ENCODE measurements around the gene INCA1. TPM values are rescaled to one million over a fixed set of nuclear protein-coding genes. Genes with fewer than 3 reads are reported as not detected.

INCA1 gene
- total and polyA plus RNA-seq, 3 donors from 2014 or later: 32.6 to 64.4 (median 53.0) TPM

DNA sequence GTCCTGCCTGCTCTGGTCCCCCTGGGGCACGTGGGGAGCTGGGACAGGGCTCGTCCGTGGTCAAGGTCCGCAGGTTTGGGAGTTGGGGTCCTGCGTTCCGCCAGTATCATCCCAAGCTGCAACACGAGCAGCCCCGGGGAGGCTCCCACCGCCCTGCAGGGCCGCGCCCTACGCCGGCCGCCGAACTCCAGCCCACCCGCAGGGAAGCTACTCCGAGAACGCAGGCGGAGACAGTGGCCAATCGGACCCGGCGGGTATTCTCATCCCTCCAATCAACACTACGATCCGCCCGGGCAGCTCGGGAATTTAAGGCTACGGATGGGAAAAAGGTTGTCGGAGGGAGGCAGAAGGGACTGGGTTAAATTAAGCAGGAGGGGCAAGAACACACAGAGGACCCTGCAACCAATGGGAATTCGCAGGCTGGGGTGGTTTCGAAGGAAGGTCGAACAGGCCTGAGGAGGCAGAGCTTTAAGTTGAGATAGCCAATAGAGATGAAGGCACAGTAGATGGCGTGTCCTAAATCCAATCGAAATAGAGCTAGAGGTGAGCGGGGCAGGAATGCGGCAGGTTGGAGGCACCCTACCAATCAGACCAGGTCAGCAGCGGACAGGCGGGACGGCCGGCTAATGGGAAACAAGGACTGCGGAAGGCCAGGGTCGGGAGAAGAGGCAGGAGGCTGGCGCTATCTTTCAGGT lies 30.3 kb downstream of the INCA1 start:
- no peaks in the 10 kb centered on the region for H3K27me3 ChIP-seq
- peak overlapping the region; percentile 67 to 76 for H3K4me3 ChIP-seq
- WGBS, 2 donors: 0 to 1% methylated on average over 23 to 30 of the region's 42 CpGs
- peak overlapping the region; percentile 87 to 97 for H3K27ac ChIP-seq
- H3K9me3 ChIP-seq: no peaks in the 10 kb centered on the region
- TF ChIP-seq, protein P1, sequence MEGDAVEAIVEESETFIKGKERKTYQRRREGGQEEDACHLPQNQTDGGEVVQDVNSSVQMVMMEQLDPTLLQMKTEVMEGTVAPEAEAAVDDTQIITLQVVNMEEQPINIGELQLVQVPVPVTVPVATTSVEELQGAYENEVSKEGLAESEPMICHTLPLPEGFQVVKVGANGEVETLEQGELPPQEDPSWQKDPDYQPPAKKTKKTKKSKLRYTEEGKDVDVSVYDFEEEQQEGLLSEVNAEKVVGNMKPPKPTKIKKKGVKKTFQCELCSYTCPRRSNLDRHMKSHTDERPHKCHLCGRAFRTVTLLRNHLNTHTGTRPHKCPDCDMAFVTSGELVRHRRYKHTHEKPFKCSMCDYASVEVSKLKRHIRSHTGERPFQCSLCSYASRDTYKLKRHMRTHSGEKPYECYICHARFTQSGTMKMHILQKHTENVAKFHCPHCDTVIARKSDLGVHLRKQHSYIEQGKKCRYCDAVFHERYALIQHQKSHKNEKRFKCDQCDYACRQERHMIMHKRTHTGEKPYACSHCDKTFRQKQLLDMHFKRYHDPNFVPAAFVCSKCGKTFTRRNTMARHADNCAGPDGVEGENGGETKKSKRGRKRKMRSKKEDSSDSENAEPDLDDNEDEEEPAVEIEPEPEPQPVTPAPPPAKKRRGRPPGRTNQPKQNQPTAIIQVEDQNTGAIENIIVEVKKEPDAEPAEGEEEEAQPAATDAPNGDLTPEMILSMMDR (IDR thresholded peaks at IDR 0.05): no peak
- no peak for TF ChIP-seq POLR2A (IDR thresholded peaks at IDR 0.05)
- peaks cover 22% of the 10 kb centered on the region for H3K4me1 ChIP-seq
- intact Hi-C loops (cut with DNase I; ENCODE audit: low total_unique reads): no loop called here
- H3K36me3 ChIP-seq (ENCODE audit: low read depth, missing control alignments): no peaks in the 10 kb centered on the region
- DNase-seq: peak; percentile 99

DNA sequence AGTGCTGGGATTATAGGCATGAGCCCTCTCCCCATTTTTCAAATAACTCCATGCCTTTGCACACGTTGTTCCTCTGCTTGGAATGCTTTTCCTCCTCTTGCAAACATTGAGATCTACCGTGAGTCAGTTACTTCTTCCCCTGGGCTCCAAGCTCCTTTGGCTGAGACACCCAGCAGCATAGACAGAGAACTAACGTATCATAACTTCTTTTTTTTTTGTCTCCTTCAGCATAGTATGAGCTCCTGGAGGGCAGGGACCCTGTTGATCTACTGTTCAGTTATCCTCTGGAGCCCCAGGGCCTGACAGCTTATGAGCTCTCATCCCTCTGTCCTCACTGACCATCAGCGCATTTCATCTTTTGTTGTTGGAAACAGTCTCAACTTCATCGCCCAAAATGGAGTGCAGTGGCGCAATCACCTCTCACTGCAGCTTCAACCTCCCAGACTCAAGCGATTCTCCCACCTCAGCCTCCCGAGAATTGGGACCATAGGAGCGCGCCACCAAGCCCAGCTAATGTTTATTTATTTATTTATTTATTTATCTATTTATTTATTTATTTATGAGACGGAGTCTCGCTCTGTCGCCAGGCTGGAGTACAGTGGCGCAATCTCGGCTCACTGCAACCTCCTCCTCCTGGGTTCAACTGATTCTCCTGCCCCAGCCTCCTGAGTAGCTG lies 31.9 kb downstream of the INCA1 start:
- Histone ChIP-seq H3K9me3 (no peaks in the 10 kb centered on the region), H3K27me3 (no peaks in the 10 kb centered on the region), H3K4me1 (peaks cover 22% of the 10 kb centered on the region), H3K4me3 (no peak overlapping the region), H3K36me3 (ENCODE audit: low read depth, missing control alignments) (no peaks in the 10 kb centered on the region), H3K27ac (no peak overlapping the region)
- 76 to 78% methylated on average over 15 of the region's 15 CpGs for WGBS, 2 donors
- DNase-seq: no peak
- TF ChIP-seq POLR2A (IDR thresholded peaks at IDR 0.05): no peak
- TF ChIP-seq, protein P1 (IDR thresholded peaks at IDR 0.05): no peak
- intact Hi-C loops (cut with DNase I; ENCODE audit: low total_unique reads): no loop called here

DNA sequence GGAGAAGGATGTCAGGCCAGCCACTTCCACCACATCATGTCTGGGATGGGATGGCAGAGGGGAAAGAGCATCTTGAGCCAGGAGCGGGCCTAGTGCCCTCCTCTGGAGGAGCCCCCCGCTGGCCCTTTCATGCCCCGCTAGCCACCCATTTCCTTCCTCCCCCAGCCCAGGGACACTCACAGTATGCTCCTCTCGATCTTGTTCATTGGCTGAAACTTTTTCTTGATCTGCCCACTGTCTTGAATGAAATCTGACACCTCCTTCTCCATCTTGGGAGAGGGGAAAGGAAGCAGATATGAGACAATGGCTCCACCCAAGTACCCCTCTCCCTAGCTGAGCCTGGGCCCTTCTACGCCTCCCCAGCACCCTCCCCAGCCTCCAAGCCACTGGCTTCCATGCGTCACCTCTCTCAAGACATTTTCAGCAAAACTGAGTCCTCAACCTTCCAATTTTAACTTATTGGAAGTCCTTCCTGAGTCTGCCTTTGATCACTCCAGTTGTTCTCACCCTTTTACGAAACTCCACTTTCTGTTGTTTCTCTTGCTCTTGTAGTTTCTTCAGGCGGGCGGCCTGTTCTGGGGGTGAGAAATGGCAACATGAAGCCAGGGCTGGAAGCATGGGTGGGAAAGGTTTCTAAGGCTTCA lies 36.9 kb downstream of the INCA1 start:
- Histone ChIP-seq H3K4me3 (no peak overlapping the region), H3K4me1 (peaks cover 2% of the 10 kb centered on the region), H3K27ac (no peak overlapping the region), H3K9me3 (no peaks in the 10 kb centered on the region), H3K36me3 (ENCODE audit: low read depth, missing control alignments) (no peaks in the 10 kb centered on the region), H3K27me3 (no peaks in the 10 kb centered on the region)
- intact Hi-C loops (cut with DNase I; ENCODE audit: low total_unique reads): no loop called here
- DNase-seq: no peak
- 88 to 90% methylated on average over 9 of the region's 9 CpGs for WGBS, 2 donors
- TF ChIP-seq POLR2A (IDR thresholded peaks at IDR 0.05): no peak
- TF ChIP-seq, protein P1 (IDR thresholded peaks at IDR 0.05): no peak

DNA sequence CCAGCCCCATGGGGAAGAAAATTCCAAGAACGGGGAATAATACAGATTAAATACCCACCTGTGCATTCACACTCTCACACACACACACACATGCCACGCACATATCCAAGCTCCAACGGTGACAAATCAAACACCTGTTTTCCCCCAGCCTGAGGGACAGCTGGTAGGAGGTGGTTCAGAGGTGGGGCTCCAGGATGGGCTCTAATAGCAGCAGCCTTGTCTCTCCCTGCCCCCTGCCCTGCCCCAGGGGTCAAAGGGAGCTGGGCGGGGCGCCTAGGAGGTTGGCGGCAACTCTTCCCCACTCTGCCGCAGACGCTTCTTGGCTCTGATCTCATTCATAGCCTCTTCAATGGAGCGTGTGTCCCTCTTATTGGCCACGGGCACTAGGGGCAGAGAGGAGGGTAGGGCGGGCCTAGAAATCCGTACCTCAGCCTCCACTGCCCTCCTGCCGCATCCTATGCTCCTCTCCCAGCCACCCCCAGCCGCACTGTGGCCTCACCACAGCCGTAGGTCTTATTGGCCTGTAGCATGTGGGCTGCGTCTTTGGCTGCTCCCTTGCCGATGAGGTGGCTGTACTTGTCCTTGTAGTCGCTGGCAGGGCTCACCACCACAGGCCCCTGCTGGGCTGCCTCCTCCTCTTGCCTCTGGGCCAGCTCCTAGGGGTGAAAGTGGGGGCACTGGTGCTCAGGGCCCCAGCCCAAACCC lies 37.9 kb downstream of the INCA1 start:
- TF ChIP-seq, protein P1 (IDR thresholded peaks at IDR 0.05): no peak
- no peak for TF ChIP-seq POLR2A (IDR thresholded peaks at IDR 0.05)
- DNase-seq: no peak
- intact Hi-C loops (cut with DNase I; ENCODE audit: low total_unique reads): no loop called here
- no peaks in the 10 kb centered on the region for H3K4me1 ChIP-seq
- no peak overlapping the region for H3K27ac ChIP-seq
- H3K4me3 ChIP-seq: no peak overlapping the region
- no peaks in the 10 kb centered on the region for H3K9me3 ChIP-seq
- no peaks in the 10 kb centered on the region for H3K27me3 ChIP-seq
- no peaks in the 10 kb centered on the region for H3K36me3 ChIP-seq (ENCODE audit: low read depth, missing control alignments)
- WGBS, 2 donors: 87 to 88% methylated on average over 18 of the region's 18 CpGs

All from testis (tissue), 3 donors.